Left lung (tissue), 10 donors: ENCODE measurements around the gene PPM1H. TPM values are rescaled to one million over a fixed set of nuclear protein-coding genes. Genes with fewer than 3 reads are reported as not detected.

Experiments
- ATAC-seq: fragments of 200-7000 bp; cut with Tn5 transposase; one replicate; pipeline ENCODE4 v1.9.1; 2020; ENCODE audit warnings: moderate library complexity
- DNase-seq, 4 donors: peaks; one replicate each; pipeline ENCODE4 v3.0.0-alpha.2; 2013 to 2020
- H3K27ac ChIP-seq, 2 donors: fragments of 200-600 bp; sonication (generic) in 1 of 2; one replicate each; pipeline versions ENCODE4 v1.5.0 to v1.8.0; 2020 to 2021
- H3K27me3 ChIP-seq, 2 donors: fragments of 200-600 bp; sonication (generic) in 1 of 2; one replicate each; pipeline versions ENCODE4 v1.5.0 to v1.8.0; 2020 to 2021
- H3K36me3 ChIP-seq, 2 donors: fragments of 200-600 bp; sonication (generic) in 1 of 2; one replicate each; pipeline versions ENCODE4 v1.5.0 to v1.8.0; 2020 to 2021
- H3K4me1 ChIP-seq, 2 donors: fragments of 200-600 bp; one replicate each; pipeline ENCODE4 v1.8.0; 2021
- H3K4me3 ChIP-seq, 2 donors: fragments of 200-600 bp; sonication (generic) in 1 of 2; one replicate each; pipeline versions ENCODE4 v1.5.0 to v1.8.0; 2020 to 2021; ENCODE audit warnings: mild to moderate bottlenecking in 1 of 2
- H3K9me3 ChIP-seq, 2 donors: fragments of 200-600 bp; sonication (generic) in 1 of 2; one replicate each; pipeline versions ENCODE4 v1.5.0 to v1.8.0; 2020 to 2021
- CTCF ChIP-seq, 2 donors: fragments of 200-600 bp; sonication (generic) in 1 of 2; IDR thresholded peaks; one replicate each; pipeline versions ENCODE4 v1.5.0 to v1.8.0; 2021; ENCODE audit warnings: antibody characterized with exemption in 2 of 2
- intact Hi-C, 2 donors: fragments of 100-400 bp; cut with DNase I; formaldehyde crosslinking; loops; one replicate each; pipeline versions ENCODE4 v1.11.2 to v1.14.2; 2022
- polyA plus RNA-seq, 6 donors: library from polyadenylated mRNA; unstranded; fragments of 120-200 nt; gene quantifications; one replicate each; pipeline ENCODE4 v1.2.1, GENCODE V29; 2013; ENCODE audit not compliant: insufficient read length in 6 of 6
- total RNA-seq, 2 donors: library from RNA; stranded (reverse); fragmentation: NEBNext Ultra II Directional; extraction: Animal tissue kit (Norgen Biotek cat#: 25700); gene quantifications; one replicate each; pipeline ENCODE4 v1.2.1, GENCODE V29; 2021
- donor health status: DM: no; HTN: yes; CAD: no.
- donor health status: DM: no; HTN: no; CAD: no.

Gene PPM1H
- total and polyA plus RNA-seq, 8 donors = 5.9 to 12.7 (median 10.6) TPM

- Histone ChIP-seq H3K4me3 (no peak overlapping the region), H3K36me3 (no peaks in the 10 kb centered on the region), H3K27me3 (no peaks in the 10 kb centered on the region), H3K4me1 (peaks cover 5 to 6% of the 10 kb centered on the region in 2 donors), H3K27ac (no peak overlapping the region), H3K9me3 (no peaks in the 10 kb centered on the region)
- ATAC-seq = no peak
- no peak for TF ChIP-seq CTCF (IDR thresholded peaks at IDR 0.05)
- DNase-seq = no peak
- intact Hi-C loops = no loop called here
These were observed 239.3 kb downstream of the PPM1H start for GRCh38 chr12:62695696-62696095.

- DNase-seq (no peak), ATAC-seq (no peak)
- Histone ChIP-seq H3K4me3 (no peak overlapping the region), H3K36me3 (no peaks in the 10 kb centered on the region), H3K27ac (no peak overlapping the region), H3K4me1 (peaks cover 5 to 6% of the 10 kb centered on the region in 2 donors), H3K27me3 (no peaks in the 10 kb centered on the region), H3K9me3 (no peaks in the 10 kb centered on the region)
- TF ChIP-seq CTCF (IDR thresholded peaks at IDR 0.05) = no peak
- intact Hi-C loops = no loop called here
These were observed 240.3 kb downstream of the PPM1H start for GRCh38 chr12:62694632-62695031.

- Histone ChIP-seq H3K9me3 (no peaks in the 10 kb centered on the region), H3K36me3 (no peaks in the 10 kb centered on the region), H3K4me3 (no peak overlapping the region), H3K27ac (no peak overlapping the region), H3K27me3 (no peaks in the 10 kb centered on the region), H3K4me1 (peaks cover 5 to 6% of the 10 kb centered on the region in 2 donors)
- DNase-seq = no peak
- no peak for TF ChIP-seq CTCF (IDR thresholded peaks at IDR 0.05)
- no peak for ATAC-seq
- intact Hi-C loops = no loop called here
These were observed 240.8 kb downstream of the PPM1H start for GRCh38 chr12:62694116-62694515.

- TF ChIP-seq CTCF (IDR thresholded peaks at IDR 0.05) = no peak
- DNase-seq (no peak), ATAC-seq (no peak)
- H3K9me3 ChIP-seq = no peaks in the 10 kb centered on the region
- peaks cover 5 to 6% of the 10 kb centered on the region in 2 donors for H3K4me1 ChIP-seq
- H3K27ac ChIP-seq = no peak overlapping the region
- intact Hi-C loops = no loop called here
- H3K4me3 ChIP-seq = no peak overlapping the region
- H3K36me3 ChIP-seq = no peaks in the 10 kb centered on the region
- H3K27me3 ChIP-seq = no peaks in the 10 kb centered on the region
These were observed 241.4 kb downstream of the PPM1H start for GRCh38 chr12:62693376-62694050.

GRCh38 chr12:62692884-62693283 is 242.1 kb downstream of the PPM1H start:
- H3K4me3 ChIP-seq = no peak overlapping the region
- no peaks in the 10 kb centered on the region for H3K27me3 ChIP-seq
- H3K4me1 ChIP-seq = peaks cover 5 to 6% of the 10 kb centered on the region in 2 donors
- TF ChIP-seq CTCF (IDR thresholded peaks at IDR 0.05) = no peak
- no peak for DNase-seq
- H3K36me3 ChIP-seq = no peaks in the 10 kb centered on the region
- intact Hi-C loops = no loop called here
- ATAC-seq = peak; percentile 13
- H3K9me3 ChIP-seq = no peaks in the 10 kb centered on the region
- H3K27ac ChIP-seq = no peak overlapping the region
